ENCODE data around the gene UGT1A8. TPM values are rescaled to one million over a fixed set of nuclear protein-coding genes. Genes with fewer than 3 reads are reported as not detected.

UGT1A8 gene
- total and polyA plus RNA-seq, 2 of the 4 experiments (the other 2 are of a cell fraction), result not detected

DNA sequence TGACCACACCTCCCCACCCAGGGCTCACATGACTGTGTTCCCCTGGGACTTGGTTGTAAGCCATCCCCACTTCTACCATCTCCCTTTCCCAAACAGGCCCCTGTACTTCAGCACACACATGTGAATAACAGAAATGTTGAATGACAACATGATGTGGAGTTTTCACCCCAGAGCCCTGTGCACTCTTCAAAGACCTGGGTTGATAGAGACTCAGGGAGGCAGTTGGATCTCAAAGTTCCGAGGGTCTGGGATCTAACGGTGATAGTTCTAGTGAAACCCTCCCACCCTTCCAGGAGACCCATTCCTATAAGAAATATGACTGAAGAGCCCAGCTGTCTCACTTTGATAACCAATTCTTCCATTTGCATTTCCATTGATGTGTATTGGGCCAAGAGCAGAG is 160.6 kb downstream of the UGT1A8 start, which contains the start of gene MROH2A:
Gene MROH2A, plus strand, starts transcription at position 301 of the 400 bp plus-strand sequence. CDS start 1,029 bp downstream, outside the sequence.
- DNase-seq, result no peak
- Histone ChIP-seq H3K4me1 (ENCODE audit: control insufficient read depth, insufficient read depth, low read length) (no peaks in the 10 kb centered on the region), H4K5ac (ENCODE audit: low read depth, low read length) (no peak within 1 kb of the TSS), H2BK5ac (ENCODE audit: low read depth, low read length, poor library complexity, severe bottlenecking) (no peak within 1 kb of the TSS), H3K9me3 (ENCODE audit: control insufficient read depth, insufficient read depth, low read length) (peaks cover 3% of the 10 kb centered on the region; the same call in 1 of the 2 replicates), H4K8ac (ENCODE audit: low read depth in 2 of 2, low read length in 2 of 2) (no peak within 1 kb of the TSS), H2AFZ (replicated peaks; ENCODE audit: low read length, poor library complexity) (no peak within 1 kb of the TSS), H3K23ac (ENCODE audit: low read depth, low read length) (no peak within 1 kb of the TSS), H4K20me1 (ENCODE audit: insufficient read depth, low read length) (no peaks in the 10 kb centered on the region), H3K56ac (ENCODE audit: extremely low read depth, insufficient read depth, low read length) (no peak within 1 kb of the TSS), H3K4me2 (ENCODE audit: low read depth, low read length) (no peak within 1 kb of the TSS), H3K79me1 (ENCODE audit: low read depth in 1 of 2, low read length in 2 of 2) (no peaks in the 10 kb centered on the region), H3K9ac (ENCODE audit: low read depth, low read length) (no peak within 1 kb of the TSS), H3K4me3 (ENCODE audit: insufficient read depth, low read depth, low read length) (no peak within 1 kb of the TSS), H2BK120ac (ENCODE audit: low read depth, low read length) (no peak within 1 kb of the TSS), H3K9me1 (ENCODE audit: insufficient read depth, low read length) (no peaks in the 10 kb centered on the region), H4K91ac (ENCODE audit: insufficient read depth, low read depth, low read length) (no peak within 1 kb of the TSS), H3K14ac (replicated peaks; ENCODE audit: low read depth, low read length) (no peak within 1 kb of the TSS), H2AK5ac (ENCODE audit: low read depth, low read length) (no peak within 1 kb of the TSS), H3K4ac (ENCODE audit: low read depth, low read length) (no peak within 1 kb of the TSS), H3K36me3 (ENCODE audit: control insufficient read depth, insufficient read depth, low read length) (no peaks in the 10 kb centered on the region), H3K27me3 (ENCODE audit: control insufficient read depth, insufficient read depth, low read length) (no peaks in the 10 kb centered on the region), H2BK20ac (ENCODE audit: low read depth, low read length) (no peak within 1 kb of the TSS), H3K27ac (ENCODE audit: insufficient read depth, low read length) (no peak within 1 kb of the TSS), H3K18ac (ENCODE audit: low read depth, low read length) (no peak within 1 kb of the TSS), H2AK9ac (replicated peaks; ENCODE audit: low read depth, low read length, poor library complexity) (no peak within 1 kb of the TSS), H2BK15ac (ENCODE audit: low read depth, low read length) (no peak within 1 kb of the TSS)
- POLR2A ChIA-PET (ENCODE audit: unreplicated experiment), result no interaction called here
- dilution Hi-C loops (cut with HindIII; ENCODE audit: low sequenced_read_pairs, unreplicated experiment) (no loop called here), intact Hi-C loops (cut with micrococcal nuclease) (no loop called here), in situ Hi-C loops (cut with MboI; ENCODE audit: low sequenced_read_pairs) (no loop called here)
- no peak for ATAC-seq (ENCODE audit: low read depth)
- TF ChIP-seq NFE2L2 (IDR thresholded peaks at IDR 0.05; ENCODE audit: low read depth, low read length), result no peak
- TF ChIP-seq FOS (IDR thresholded peaks at IDR 0.05; ENCODE audit: low read depth, low read length), result no peak
- no peak for TF ChIP-seq RFX5 (IDR thresholded peaks at IDR 0.05; ENCODE audit: low read depth, low read length)
- CTCF ChIA-PET, result no interaction called here
- no TSS peak for BruUV-seq (replicated peaks)
- WGBS, 2 experiments (ENCODE audit: extremely low coverage in 2 of 2, insufficient read length in 1 of 2), result no CpG with 5 or more reads among the region's 2 CpGs

Data from IMR-90 (cell line).